Activated naive CD4-positive, alpha-beta T cell treated with anti-CD3 and anti-CD28 coated beads for 36 hours (primary cell): ENCODE results near the gene GPC5. TPM values are rescaled to one million over a fixed set of nuclear protein-coding genes. Genes with fewer than 3 reads are reported as not detected.

Experiments used
- CTCF ChIA-PET: fragments of 350-600 bp; sonication (Branson Sonifier 250); formaldehyde crosslinking; loops from one replicate; lab custom pipeline; 2021; ENCODE audit warnings: antibody characterized with exemption; lab: Charles Lee
- DNase-seq: peaks from one replicate; pipeline ENCODE4 v3.0.0-alpha.2; 2020
- H3K27ac Mint-ChIP-seq: one replicate; pipeline ENCODE4 v1.8.0; 2021; ENCODE audit warnings: mild to moderate bottlenecking, mixed read lengths
- H3K27me3 Mint-ChIP-seq: one replicate; pipeline ENCODE4 v1.8.0; 2021; ENCODE audit warnings: low read depth, mixed read lengths
- H3K36me3 Mint-ChIP-seq: one replicate; pipeline ENCODE4 v1.8.0; 2021; ENCODE audit warnings: low read depth, mixed read lengths
- H3K4me1 Mint-ChIP-seq: one replicate; pipeline ENCODE4 v1.8.0; 2021; ENCODE audit warnings: low read depth, mixed read lengths
- H3K4me3 Mint-ChIP-seq: one replicate; pipeline ENCODE4 v1.8.0; 2021; ENCODE audit warnings: mild to moderate bottlenecking, moderate library complexity, mixed read lengths
- H3K9me3 Mint-ChIP-seq: one replicate; pipeline ENCODE4 v1.8.0; 2021; ENCODE audit warnings: mixed read lengths
- intact Hi-C: fragments of 100-400 bp; cut with micrococcal nuclease; formaldehyde crosslinking; loops from one replicate; pipeline ENCODE4 v1.15.1; 2023
- total RNA-seq, 2 experiments: library from RNA; stranded (reverse); gene quantifications; one replicate each; pipeline ENCODE4 v1.2.3, GENCODE V29; 2021

Gene GPC5
- total RNA-seq, 2 experiments from 2014 or later, result 0.38 to 0.40 TPM

DNA sequence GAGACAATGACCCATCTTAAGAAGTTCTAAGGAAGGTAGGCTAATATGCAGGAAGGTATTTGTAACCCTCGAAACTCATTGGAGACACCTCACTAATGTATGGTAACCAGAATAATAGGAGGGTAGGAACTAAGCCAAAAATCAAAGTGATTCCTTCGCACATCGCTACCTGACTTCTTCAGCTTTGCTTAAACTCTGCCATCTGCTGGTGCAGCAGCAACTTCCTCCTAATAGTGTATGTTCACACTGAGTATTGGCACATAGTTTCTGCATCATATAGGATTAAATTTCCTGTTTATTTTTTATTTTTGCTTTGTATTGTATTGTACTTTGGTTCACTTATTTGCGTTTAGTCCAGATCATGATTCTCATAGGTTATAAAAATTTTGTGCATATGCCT lies 676.2 kb downstream of the GPC5 start:
- intact Hi-C loops, result loop anchor here (5.0 kb wide), 1 partner anchor 942 kb away; no protein-coding TSS in a partner anchor

DNA sequence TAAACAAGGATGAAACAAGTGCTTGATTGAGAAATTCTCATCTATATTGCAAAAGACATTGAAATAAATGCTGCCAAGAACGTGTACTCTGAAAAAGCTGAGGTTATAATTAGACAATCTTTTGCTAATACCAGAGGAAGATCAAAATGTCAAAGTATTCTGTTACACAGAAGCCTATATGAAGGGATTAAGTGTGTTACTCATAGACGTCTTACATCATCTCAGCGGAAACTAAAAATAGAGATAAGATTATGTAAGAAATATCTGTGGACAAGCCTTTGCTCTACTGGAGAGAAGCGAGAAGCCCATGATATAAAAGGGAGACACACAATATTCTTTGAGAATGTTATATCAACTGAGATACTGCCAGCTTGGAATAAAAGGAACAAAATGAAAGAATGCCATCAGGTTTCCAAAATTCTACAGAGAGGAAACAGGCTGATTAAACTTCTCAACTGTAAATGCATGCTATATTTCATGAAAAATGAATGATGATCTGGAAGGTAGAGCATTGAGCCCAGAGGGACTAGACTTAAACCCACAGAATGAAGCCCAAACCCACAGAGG lies 699.0 kb downstream of the GPC5 start:
- intact Hi-C loops, result no loop called here
- CTCF ChIA-PET, result no interaction called here
- Mint-ChIP-seq H3K27me3 (no peaks in the 10 kb centered on the region), H3K36me3 (no peaks in the 10 kb centered on the region), H3K9me3 (no peaks in the 10 kb centered on the region), H3K4me1 (no peaks in the 10 kb centered on the region), H3K27ac (no peak overlapping the region), H3K4me3 (no peak overlapping the region)
- no peak for DNase-seq

More for the DNA sequence above, 676.2 kb downstream of the GPC5 start:
- H3K4me1 Mint-ChIP-seq, result no peaks in the 10 kb centered on the region
- no peaks in the 10 kb centered on the region for H3K36me3 Mint-ChIP-seq
- H3K27ac Mint-ChIP-seq, result no peak overlapping the region
- H3K9me3 Mint-ChIP-seq, result no peaks in the 10 kb centered on the region
- no peak overlapping the region for H3K4me3 Mint-ChIP-seq
- CTCF ChIA-PET, result no interaction called here
- DNase-seq, result no peak
- H3K27me3 Mint-ChIP-seq, result no peaks in the 10 kb centered on the region

DNA sequence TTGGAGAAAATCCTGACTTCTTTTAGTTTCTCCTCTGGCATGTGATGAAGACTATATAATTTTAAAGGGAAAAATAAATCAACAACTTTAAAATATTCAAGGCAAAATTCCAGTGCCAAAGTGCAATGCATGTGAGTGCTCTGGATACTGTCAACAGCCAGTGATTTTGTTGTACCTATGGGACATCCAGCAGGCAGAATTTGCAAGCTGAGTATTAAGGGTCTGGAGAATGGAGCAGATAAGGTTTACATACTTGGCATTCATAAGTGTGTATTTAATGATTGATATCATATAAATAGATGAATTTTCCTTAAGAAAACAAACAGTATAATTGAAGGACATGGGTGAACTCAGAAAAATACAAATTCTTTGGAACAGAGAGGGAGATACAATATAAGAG lies 703.4 kb downstream of the GPC5 start:
- Mint-ChIP-seq H3K27me3 (no peaks in the 10 kb centered on the region), H3K4me3 (no peak overlapping the region), H3K36me3 (no peaks in the 10 kb centered on the region), H3K27ac (no peak overlapping the region), H3K4me1 (no peaks in the 10 kb centered on the region), H3K9me3 (no peaks in the 10 kb centered on the region)
- DNase-seq, result no peak
- intact Hi-C loops, result no loop called here
- CTCF ChIA-PET, result no interaction called here

DNA sequence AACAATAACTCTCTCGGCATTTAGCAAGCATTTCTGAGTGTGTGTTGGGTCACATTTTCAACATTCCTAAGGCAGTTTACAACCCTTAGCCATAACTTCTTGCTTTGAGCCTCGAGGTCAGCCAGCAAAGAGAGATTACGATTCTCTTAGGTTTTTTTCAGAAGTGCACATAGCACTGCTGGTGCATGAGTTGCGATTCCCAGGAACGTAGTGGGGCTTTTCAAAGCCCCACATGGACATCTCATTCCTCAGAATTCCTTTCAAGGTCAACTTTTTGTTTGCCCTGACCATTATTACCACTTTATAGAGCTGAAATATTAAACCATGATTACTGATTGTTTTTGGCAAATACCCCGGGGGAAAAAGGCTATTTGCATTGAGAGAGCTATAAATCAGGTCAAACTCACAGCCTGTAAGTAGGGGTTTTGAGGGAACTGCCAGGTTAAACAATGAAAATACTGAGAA lies 705.3 kb downstream of the GPC5 start:
- Mint-ChIP-seq H3K9me3 (peaks cover 1% of the 10 kb centered on the region), H3K4me1 (no peaks in the 10 kb centered on the region), H3K27me3 (no peaks in the 10 kb centered on the region), H3K27ac (no peak overlapping the region), H3K4me3 (no peak overlapping the region), H3K36me3 (no peaks in the 10 kb centered on the region)
- CTCF ChIA-PET, result no interaction called here
- DNase-seq, result no peak
- intact Hi-C loops, result no loop called here

DNA sequence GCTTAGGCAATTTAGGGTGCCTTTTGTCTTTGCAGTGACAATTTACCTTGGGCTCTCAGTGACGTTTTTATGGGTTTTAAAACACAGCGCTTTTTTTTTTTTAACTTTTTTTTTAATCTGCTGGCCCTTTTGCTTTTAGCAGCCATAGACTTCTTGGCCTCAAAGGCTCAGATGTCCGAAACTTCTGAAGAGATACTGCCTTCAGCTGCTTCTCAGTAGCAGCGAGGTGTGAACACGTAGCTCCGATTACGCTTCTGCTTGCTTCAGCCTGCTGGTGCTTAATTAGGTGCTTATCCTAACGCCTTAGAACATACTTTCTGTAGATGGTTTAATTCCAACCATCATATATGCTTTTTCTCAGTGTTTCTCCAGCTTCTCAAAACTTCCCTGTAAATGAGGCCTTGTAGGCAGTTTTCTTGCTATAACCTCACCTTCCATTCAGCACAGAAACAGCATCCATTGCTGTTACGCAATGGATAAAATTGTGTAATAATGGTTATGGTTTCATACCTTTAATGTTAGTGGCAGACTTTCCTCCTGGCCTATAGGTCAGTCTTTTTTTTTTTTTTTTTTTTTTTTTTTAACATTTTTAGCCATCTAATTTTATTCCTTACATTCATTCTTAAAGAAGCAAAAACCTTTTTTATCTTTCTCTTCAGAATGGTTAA lies 723.9 kb downstream of the GPC5 start:
- no peak for DNase-seq
- Mint-ChIP-seq H3K4me1 (no peaks in the 10 kb centered on the region), H3K27ac (no peak overlapping the region), H3K36me3 (no peaks in the 10 kb centered on the region), H3K27me3 (no peaks in the 10 kb centered on the region), H3K4me3 (no peak overlapping the region), H3K9me3 (no peaks in the 10 kb centered on the region)
- intact Hi-C loops, result no loop called here
- CTCF ChIA-PET, result no interaction called here

DNA sequence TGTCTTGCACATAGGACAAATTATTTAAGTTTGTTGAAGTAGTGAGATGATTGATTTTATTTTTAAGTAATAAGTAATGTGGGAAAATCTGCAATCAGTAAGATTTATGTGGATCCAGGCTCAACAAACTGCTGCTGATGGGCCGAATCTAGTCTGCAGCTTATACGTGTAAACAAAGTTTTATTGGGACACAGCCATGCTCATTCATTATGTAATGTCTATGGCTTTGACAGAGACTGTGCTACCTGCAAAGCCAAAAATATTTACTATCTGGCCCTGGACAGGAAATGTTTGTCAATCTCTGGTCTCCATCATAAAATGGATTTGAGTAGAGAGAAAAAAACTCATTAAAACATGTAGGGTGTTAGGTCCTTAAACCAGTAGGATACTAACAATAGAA lies 728.0 kb downstream of the GPC5 start:
- H3K27me3 Mint-ChIP-seq, result no peaks in the 10 kb centered on the region
- intact Hi-C loops, result no loop called here
- no peak for DNase-seq
- no peaks in the 10 kb centered on the region for H3K4me1 Mint-ChIP-seq
- H3K27ac Mint-ChIP-seq, result no peak overlapping the region
- H3K36me3 Mint-ChIP-seq, result no peaks in the 10 kb centered on the region
- H3K9me3 Mint-ChIP-seq, result no peaks in the 10 kb centered on the region
- CTCF ChIA-PET, result no interaction called here
- H3K4me3 Mint-ChIP-seq, result no peak overlapping the region

DNA sequence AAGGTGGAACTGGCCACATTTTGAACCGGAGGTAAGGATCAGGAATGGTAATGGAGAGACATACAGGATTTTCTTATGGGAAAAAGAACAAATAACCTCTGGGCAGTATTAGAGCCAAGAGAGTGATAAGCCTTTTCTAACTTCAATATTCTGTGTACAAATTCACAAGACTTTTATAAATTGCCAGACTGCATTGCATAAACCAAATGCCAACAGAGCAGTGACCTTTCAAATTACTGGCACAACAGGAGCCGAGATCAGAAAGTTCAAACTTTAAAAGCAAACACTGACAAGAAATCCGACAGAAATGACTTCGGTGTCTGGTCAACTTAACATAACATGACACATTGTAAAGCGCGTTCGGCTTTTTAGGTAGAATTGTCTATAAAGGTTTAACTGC lies 737.1 kb downstream of the GPC5 start:
- H3K9me3 Mint-ChIP-seq, result no peaks in the 10 kb centered on the region
- H3K27ac Mint-ChIP-seq, result no peak overlapping the region
- no peak overlapping the region for H3K4me3 Mint-ChIP-seq
- H3K27me3 Mint-ChIP-seq, result no peaks in the 10 kb centered on the region
- intact Hi-C loops, result no loop called here
- CTCF ChIA-PET, result no interaction called here
- no peaks in the 10 kb centered on the region for H3K36me3 Mint-ChIP-seq
- DNase-seq, result no peak
- H3K4me1 Mint-ChIP-seq, result no peaks in the 10 kb centered on the region

DNA sequence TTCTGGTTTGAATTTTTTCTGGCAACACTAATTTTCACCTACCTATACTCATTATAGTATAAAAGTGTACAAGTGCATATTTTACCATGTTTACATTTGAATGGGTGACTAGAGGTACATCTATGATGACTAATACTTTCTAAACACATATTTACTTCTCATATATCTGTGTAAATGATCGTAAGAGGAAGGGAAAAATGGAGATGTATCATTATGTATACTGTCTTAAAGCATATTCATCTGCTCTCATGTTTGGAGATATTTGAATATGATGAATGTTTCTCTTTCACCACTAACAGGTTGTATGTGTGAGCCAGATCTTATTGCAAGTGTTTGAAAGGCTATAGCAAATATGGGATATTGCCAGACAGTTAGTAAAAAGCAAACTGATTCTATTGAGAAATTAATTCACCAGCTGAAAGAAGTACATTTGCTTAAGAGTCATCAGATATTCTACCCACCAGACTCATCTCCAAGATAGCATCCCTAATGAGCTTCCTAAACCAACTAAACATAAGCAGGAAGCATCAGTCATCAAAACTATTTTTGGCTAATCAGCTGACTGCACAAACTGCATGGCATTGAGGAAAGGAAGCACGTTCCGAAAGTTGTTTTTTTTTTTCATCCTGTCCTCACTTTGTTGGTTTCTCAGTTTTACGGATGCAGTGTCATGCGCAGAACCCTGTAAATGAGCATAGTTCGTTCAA lies 738.2 kb downstream of the GPC5 start:
- intact Hi-C loops, result no loop called here
- no peak for DNase-seq
- no peaks in the 10 kb centered on the region for H3K36me3 Mint-ChIP-seq
- H3K4me3 Mint-ChIP-seq, result no peak overlapping the region
- CTCF ChIA-PET, result interaction anchor here (0.6 kb wide), 2 partner anchors 45 to 88 kb away, joined by 3 to 4 read pairs; no protein-coding TSS in a partner anchor
- H3K9me3 Mint-ChIP-seq, result no peaks in the 10 kb centered on the region
- H3K4me1 Mint-ChIP-seq, result no peaks in the 10 kb centered on the region
- H3K27me3 Mint-ChIP-seq, result no peaks in the 10 kb centered on the region
- no peak overlapping the region for H3K27ac Mint-ChIP-seq

DNA sequence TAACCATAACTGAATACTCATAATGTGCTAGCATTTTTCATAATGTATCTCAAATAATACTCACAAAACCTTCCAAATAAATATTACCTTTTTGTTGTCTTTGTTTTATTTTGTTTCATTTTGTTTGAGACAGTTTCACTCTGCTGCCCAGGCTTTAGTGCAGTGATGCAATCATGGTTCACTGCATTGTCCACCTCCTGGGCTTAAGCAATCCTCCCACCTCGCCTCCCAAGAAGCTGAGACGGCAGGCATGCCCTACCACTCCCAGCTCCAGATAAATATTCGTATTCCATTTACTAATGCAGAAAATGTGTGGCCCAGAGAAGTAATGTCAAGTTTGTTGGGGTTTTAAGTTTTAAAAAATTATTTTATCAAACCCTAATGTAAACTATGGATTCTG lies 739.1 kb downstream of the GPC5 start:
- H3K4me1 Mint-ChIP-seq, result no peaks in the 10 kb centered on the region

DNA sequence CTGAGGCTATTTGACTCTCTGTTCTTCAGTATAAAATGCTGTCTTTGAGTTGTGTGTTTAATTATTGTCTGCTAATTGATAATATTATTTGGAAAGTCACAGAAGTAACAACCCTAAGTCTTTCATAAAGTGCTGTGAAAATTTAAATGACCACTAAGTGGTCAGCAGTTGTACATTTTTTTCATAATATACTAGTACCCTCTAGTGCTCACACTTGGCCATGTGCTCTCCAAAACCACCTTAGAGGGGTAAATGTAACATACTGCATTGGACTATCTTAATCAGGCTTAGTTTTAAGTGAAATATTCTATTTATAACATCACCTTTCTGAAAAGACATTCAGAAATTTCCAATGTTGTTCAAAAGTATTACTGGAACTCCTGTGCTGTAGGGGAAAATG lies 745.3 kb downstream of the GPC5 start:
- Mint-ChIP-seq H3K4me1 (no peaks in the 10 kb centered on the region), H3K36me3 (no peaks in the 10 kb centered on the region), H3K27ac (no peak overlapping the region), H3K9me3 (no peaks in the 10 kb centered on the region), H3K4me3 (no peak overlapping the region), H3K27me3 (no peaks in the 10 kb centered on the region)
- DNase-seq, result no peak
- CTCF ChIA-PET, result no interaction called here
- intact Hi-C loops, result no loop called here

More for the DNA sequence above, 739.1 kb downstream of the GPC5 start:
- Mint-ChIP-seq H3K4me3 (no peak overlapping the region), H3K36me3 (no peaks in the 10 kb centered on the region), H3K27me3 (no peaks in the 10 kb centered on the region), H3K9me3 (no peaks in the 10 kb centered on the region), H3K27ac (no peak overlapping the region)
- DNase-seq, result no peak
- intact Hi-C loops, result no loop called here
- CTCF ChIA-PET, result no interaction called here

DNA sequence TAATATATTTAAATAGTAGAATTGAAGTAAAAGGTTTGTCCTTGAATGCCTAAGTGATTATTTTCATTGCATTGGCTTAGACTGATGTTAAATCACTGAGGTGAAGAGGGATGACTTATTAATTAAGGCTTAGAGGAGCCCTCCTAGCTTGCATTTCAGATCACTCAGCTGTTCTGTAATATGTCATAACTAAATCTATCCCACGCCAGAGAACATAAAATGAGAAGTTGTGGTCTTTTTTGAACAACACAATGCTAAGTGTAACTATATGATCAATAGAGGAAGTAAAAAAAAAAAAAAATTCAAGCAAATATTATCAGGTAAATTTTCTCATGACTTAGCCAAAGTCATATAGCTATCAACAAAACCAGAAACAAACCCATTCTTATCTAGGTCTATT lies 752.2 kb downstream of the GPC5 start:
- no peaks in the 10 kb centered on the region for H3K4me1 Mint-ChIP-seq
- CTCF ChIA-PET, result interaction anchor here (0.7 kb wide), 1 partner anchor 31 kb away, joined by 5 read pairs; no protein-coding TSS in a partner anchor
- peaks cover 4% of the 10 kb centered on the region for H3K9me3 Mint-ChIP-seq
- no peak overlapping the region for H3K4me3 Mint-ChIP-seq
- intact Hi-C loops, result no loop called here
- DNase-seq, result no peak
- no peak overlapping the region for H3K27ac Mint-ChIP-seq
- no peaks in the 10 kb centered on the region for H3K36me3 Mint-ChIP-seq
- H3K27me3 Mint-ChIP-seq, result no peaks in the 10 kb centered on the region

DNA sequence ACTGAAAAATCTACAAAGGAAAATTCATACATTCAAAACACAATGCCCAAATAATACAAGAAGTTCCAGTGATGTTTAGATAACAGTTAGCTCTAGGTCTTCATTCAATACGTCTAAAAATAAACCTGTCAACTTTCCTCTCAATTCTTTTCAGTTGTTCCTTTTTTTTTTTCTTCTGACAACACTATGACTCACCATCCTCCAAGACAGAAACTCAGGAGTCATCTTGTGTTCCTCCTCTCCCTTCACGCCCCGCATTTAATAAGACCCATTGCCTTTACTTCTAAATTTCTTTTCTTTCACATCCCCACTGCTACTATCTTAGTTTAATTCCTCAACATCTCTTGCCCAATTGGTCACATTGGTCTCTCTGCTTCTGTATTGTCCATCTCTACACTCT lies 759.9 kb downstream of the GPC5 start:
- CTCF ChIA-PET, result no interaction called here
- no peak overlapping the region for H3K27ac Mint-ChIP-seq
- DNase-seq, result no peak
- no peaks in the 10 kb centered on the region for H3K9me3 Mint-ChIP-seq
- peaks cover 3% of the 10 kb centered on the region for H3K27me3 Mint-ChIP-seq
- no peaks in the 10 kb centered on the region for H3K36me3 Mint-ChIP-seq
- H3K4me3 Mint-ChIP-seq, result no peak overlapping the region
- intact Hi-C loops, result no loop called here
- H3K4me1 Mint-ChIP-seq, result no peaks in the 10 kb centered on the region

DNA sequence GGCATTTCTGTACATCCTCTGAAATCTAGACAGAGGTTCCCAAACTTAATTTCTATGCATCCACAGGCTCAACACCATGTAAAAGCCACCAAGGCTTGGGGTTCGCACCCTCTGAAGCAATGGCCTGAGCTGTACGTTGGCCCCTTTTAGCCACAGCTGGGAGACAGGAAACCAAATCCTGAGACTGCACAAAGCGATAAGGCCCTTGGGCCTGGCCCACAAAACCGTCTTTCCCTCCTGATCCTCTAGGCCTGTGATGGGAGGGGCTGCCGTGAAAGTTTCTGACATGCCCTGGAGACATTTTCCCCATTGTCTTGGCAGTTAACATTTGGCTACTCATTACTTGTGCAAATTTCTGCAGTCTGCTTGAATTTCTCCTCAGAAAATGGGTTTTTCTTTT lies 766.4 kb downstream of the GPC5 start:
- H3K9me3 Mint-ChIP-seq, result no peaks in the 10 kb centered on the region
- no peak overlapping the region for H3K4me3 Mint-ChIP-seq
- no peak overlapping the region for H3K27ac Mint-ChIP-seq
- CTCF ChIA-PET, result no interaction called here
- no peak for DNase-seq
- peaks cover 3% of the 10 kb centered on the region for H3K27me3 Mint-ChIP-seq
- no peaks in the 10 kb centered on the region for H3K36me3 Mint-ChIP-seq
- intact Hi-C loops, result no loop called here
- H3K4me1 Mint-ChIP-seq, result no peaks in the 10 kb centered on the region
